ENCODE results near the gene NME3.

Gene NME3

DNA sequence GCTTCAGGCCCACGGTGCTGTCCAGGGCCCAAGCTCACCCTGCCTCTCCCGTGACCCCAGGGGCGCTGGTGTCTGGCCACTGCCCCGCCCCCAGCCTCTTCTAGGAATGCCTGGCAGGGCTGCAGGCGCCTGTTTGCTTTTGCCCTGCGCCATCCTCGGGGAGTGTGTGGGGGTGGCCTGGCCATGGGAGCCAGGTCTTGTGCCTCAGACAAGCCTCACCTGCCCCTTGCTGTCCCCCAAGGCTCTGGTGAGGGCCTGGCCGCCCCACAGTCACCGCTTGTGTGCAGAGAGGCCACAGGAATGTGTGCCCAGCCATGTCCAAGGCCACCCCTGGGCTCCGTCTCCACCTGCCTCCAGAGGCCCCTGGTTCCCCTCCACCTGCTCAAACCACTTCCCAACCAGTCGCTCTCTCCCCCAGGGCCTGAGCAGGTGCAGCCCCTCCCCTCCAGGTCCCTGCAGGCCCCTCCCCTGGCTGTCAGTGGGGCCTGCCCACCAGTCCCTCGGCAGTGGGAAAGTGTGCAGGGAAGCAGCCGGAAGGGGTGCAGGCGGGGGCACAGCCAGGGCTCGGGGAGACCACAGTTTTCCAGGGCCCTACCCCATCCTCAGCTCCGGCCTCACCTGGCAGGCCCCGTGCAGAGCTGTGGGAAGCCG lies 23.0 kb upstream of the NME3 start:
- no peak for DNase-seq (ENCODE audit: low read depth in 4 of 4, low spot score in 1 of 4)

DNA sequence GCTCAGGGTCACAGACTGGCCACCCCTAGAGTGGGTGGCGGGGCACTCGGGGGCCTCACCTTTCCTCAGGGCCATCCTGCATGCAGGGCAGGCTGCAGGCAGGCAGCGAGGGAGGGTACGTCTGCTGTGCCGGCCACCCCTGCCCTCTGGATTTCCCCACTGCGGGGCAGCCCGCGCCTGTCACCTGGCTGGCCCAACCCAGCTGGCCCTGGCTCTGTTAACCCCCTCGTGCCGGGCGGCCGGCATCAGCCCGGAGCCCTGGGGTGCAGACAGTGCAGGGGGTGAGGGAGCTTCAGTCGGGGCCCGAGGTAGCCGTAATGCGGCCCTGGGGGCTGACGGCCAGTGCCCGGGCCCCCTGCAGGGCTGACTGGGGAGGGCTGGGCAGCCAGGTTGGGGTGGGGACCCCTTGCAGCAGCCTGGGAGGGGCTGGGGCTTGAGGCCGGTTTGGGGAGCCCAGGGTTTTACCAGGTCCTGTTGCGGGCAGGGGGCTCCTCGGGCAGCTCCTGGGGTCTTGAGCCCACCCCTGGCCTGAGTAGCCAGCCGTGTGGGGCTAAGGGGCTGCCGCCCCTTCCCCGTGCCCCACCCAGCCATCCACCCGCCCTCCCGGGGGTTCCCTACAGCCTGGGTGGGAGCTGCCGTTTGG lies 22.4 kb upstream of the NME3 start, which contains the start of gene IGFALS:
Gene IGFALS (minus strand): TSS at position 128 of the 643 bp plus-strand sequence. CDS start 53 bp downstream, at position 75.
- DNase-seq (ENCODE audit: low read depth in 4 of 4, low spot score in 1 of 4): no peak

- DNase-seq (ENCODE audit: low read depth in 4 of 4, low spot score in 1 of 4): no peak
These were observed 21.7 kb upstream of the NME3 start for GRCh38 chr16:1792836-1793577.

GRCh38 chr16:1791943-1792812 lies 20.8 kb upstream of the NME3 start:
- DNase-seq (ENCODE audit: low read depth in 4 of 4, low spot score in 1 of 4): no peak

- no peak for DNase-seq (ENCODE audit: low read depth in 4 of 4, low spot score in 1 of 4)
These were observed 20.1 kb upstream of the NME3 start for GRCh38 chr16:1791256-1791942.

DNA sequence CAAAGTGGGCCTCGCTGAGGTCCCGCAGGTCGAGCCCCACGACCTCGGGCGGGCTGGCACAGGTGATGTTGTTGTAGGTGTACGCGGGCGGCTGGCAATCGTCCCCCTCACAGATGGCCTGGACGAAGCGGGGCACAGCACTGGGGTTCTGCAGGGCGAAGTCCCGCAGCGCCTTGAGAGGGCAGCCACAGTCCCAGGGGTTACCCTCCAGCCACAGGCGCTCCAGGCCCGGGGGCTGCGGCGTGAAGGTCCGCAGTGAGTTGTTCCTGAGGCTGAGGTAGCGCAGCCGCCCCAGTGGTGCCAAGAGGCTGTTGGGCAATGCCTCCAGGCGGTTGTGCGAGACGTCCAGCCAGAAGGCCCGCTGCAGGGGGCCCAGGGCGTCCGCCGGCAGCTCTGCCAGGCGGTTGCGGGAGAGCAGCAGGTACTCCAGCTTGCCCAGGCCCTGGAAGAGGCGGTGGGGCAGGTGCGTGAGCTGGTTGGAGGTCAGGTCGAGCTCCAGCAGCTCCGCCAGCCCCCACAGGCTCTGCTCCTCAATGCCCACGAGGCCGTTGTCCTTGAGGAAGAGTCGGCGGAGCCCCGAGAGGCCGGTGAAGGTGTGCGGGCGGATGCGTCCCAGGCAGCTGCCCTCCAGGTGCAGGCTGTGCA lies 19.4 kb upstream of the NME3 start:
- DNase-seq (ENCODE audit: low read depth in 4 of 4, low spot score in 1 of 4): no peak

DNA sequence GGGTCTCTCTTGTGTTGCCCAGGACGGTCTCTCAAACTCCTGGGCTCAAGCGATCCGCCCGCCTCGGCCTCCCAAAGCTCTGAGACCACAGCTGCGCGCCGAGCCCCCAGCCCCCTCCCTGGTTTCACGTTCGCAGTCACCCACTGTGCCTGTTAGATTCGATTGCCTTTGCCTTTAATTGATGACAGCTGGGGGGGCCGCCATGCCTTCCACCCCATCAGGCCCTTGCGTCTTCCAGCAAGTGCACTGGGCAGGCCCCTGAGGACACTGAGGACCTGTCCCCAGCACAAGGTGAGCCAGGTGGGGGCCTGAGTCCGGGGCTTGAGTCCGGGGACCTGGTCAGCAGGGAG lies 18.9 kb upstream of the NME3 start:
- DNase-seq (ENCODE audit: low read depth in 4 of 4, low spot score in 1 of 4): no peak

- DNase-seq (ENCODE audit: low read depth in 4 of 4, low spot score in 1 of 4): no peak
These were observed 18.3 kb upstream of the NME3 start for GRCh38 chr16:1789643-1790045.

- DNase-seq (ENCODE audit: low read depth in 4 of 4, low spot score in 1 of 4): no peak
These were observed 17.4 kb upstream of the NME3 start for GRCh38 chr16:1788708-1789100.

- no peak for DNase-seq (ENCODE audit: low read depth in 4 of 4, low spot score in 1 of 4)
These were observed 16.9 kb upstream of the NME3 start for GRCh38 chr16:1788095-1788707.

DNA sequence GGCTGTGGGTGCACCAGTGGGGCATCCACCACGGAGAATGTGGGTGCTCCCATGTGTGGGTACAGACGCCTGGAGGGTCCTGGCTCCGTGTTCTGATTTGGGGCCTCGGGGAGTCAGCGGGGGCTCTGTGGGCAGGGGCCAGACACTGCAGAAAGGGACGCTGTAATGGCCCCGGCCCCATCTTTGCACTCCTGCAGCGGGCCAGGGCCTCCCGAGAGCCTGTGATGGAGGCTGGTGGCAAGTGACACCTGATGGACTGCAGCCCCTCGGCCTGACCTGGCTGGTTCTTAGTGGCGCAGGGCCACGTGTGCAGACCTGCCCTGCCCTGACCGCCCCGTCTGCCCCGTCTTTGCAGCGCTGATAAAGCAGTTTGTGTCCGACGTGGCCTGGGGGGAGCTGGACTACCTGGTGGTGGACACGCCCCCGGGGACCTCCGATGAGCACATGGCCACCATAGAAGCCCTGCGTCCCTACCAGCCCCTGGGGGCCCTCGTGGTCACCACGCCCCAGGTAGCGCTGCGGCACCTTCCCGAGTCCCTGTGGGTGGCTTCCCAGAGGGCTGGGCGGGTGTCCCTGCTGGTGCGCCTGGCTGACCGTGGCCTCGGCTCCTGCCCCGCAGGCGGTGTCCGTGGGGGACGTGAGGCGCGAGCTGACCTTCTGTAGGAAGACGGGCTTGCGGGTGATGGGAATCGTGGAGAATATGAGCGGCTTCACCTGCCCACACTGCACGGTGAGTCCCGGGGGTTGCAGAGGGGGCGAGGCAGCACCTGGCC lies 16.2 kb upstream of the NME3 start:
- no peak for DNase-seq (ENCODE audit: low read depth in 4 of 4, low spot score in 1 of 4)

GRCh38 chr16:1787056-1787321 lies 15.6 kb upstream of the NME3 start:
- no peak for DNase-seq (ENCODE audit: low read depth in 4 of 4, low spot score in 1 of 4)

GRCh38 chr16:1786242-1787055 lies 15.1 kb upstream of the NME3 start:
- DNase-seq (ENCODE audit: low read depth in 4 of 4, low spot score in 1 of 4): no peak

DNA sequence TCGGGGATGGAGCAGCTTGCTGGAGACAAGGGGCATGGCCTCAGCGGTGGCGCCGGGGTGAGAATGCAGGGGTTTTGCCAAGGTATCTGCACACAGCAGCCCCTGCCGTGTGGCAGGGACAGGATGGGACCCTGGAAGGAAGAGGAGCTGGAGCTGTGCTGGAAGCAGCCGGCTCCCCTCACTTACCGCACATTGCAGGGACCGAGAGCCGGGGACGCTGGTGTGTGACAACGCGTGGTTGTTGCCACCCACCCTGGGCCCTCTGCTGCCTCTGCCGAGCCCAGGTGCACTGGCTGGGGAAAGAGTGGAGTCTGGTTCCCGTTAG lies 14.5 kb upstream of the NME3 start:
- DNase-seq (ENCODE audit: low read depth in 4 of 4, low spot score in 1 of 4): no peak

DNA sequence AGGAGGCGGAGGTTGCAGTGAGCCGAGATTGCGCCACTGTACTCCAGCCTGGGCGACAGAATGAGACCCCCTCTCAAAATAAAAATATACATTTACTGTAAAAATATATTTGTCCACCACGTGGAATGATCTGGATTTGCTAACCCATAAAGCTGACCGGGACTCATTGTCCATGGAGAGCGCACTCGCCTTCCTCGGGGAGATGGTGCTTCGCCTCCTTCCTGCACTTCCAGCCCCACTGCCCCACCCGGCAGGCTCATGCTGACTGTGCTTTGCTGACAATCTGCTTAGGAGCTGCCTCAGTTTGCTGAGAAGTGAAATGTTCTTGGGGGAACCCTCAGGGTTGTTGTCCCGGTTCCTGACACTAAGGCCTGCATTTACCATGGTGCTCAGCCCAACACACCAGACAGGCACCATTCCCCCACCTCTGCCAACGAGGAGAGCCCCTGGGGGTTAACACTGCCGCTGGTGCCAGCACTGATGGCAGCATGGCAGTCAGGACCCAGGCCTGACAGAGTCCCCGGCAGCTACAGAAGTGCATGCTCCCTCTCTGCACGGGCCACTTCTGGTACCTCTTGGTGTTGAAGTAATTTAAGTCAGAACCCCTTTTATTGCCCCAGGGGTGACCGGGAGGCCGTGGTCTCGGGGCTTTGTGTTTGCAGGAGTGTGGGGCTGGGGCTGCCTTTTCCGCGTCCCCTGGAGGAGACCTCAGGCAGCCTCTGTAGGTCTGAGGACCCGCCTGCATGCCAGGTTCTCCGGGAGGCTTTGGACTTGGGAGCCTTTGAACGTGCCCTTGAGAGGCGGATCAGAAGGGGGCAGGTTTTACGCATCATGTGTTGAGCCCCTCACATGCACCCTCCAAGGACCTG lies 13.9 kb upstream of the NME3 start:
- DNase-seq (ENCODE audit: low read depth in 4 of 4, low spot score in 1 of 4): no peak

- peak; percentile 89 to 98 (median 94) for DNase-seq (ENCODE audit: low read depth in 4 of 4, low spot score in 1 of 4)
These were observed 11.3 kb upstream of the NME3 start, which contains the start of the genes NUBP2 and SPSB3 for GRCh38 chr16:1782408-1783264. Gene NUBP2 (plus strand): TSS chr16:1782960. CDS start chr16:1783021, 61 bp downstream. Gene SPSB3 (minus strand): TSS chr16:1782571. CDS start chr16:1781483, 1,088 bp downstream.
